IMR-90 (cell line): ENCODE data around the gene ETV7. TPM values are rescaled to one million over a fixed set of nuclear protein-coding genes. Genes with fewer than 3 reads are reported as not detected.

Source experiments
- ATAC-seq: fragments of 200-7000 bp; cut with Tn5 transposase; 2 replicates; pipeline ENCODE4 v1.9.1; 2020; ENCODE audit warnings: low read depth, mild to moderate bottlenecking, moderate library complexity
- BruUV-seq: library from RNA; stranded (reverse); fragments of 400-500 nt; replicated peaks from 2 replicates; lab custom pipeline; 2021; lab: Mats Ljungman, UMichigan
- CTCF ChIA-PET: fragments of 300-600 bp; formaldehyde crosslinking; extraction: SDS; loops from one replicate; lab custom pipeline; 2021; ENCODE audit warnings: antibody characterized with exemption; lab: Yijun Ruan, JAX
- POLR2A ChIA-PET: fragments of 300-600 bp; sonication (Branson Sonifier 250); formaldehyde crosslinking; loops from one replicate; lab custom pipeline; 2022; ENCODE audit warnings: antibody characterized with exemption; ENCODE audit not compliant: unreplicated experiment; lab: Charles Lee
- DNase-seq: peaks from one replicate; pipeline ENCODE4 v3.0.0; 2013
- H2AFZ ChIP-seq: replicated peaks from 2 replicates; pipeline ENCODE3; 2013; ENCODE audit warnings: low read length, mild to moderate bottlenecking; ENCODE audit not compliant: poor library complexity
- H2AK5ac ChIP-seq: 2 replicates; pipeline ENCODE4 v1.6.1; 2013; ENCODE audit warnings: low read depth, low read length, inconsistent platforms
- H2AK9ac ChIP-seq: replicated peaks from 2 replicates; pipeline ENCODE3; 2013; ENCODE audit warnings: mild to moderate bottlenecking, low read depth, low read length, moderate library complexity; ENCODE audit not compliant: poor library complexity
- H2BK120ac ChIP-seq: 2 replicates; pipeline ENCODE4 v1.6.1; 2013; ENCODE audit warnings: low read depth, low read length, inconsistent platforms
- H2BK15ac ChIP-seq: 3 replicates; pipeline ENCODE4 v1.6.1; 2013; ENCODE audit warnings: low read depth, low read length, inconsistent platforms
- H2BK20ac ChIP-seq: 2 replicates; pipeline ENCODE4 v1.6.1; 2013; ENCODE audit warnings: low read depth, mild to moderate bottlenecking, inconsistent platforms, low read length, moderate library complexity
- H2BK5ac ChIP-seq: 2 replicates; pipeline ENCODE4 v1.6.1; 2013; ENCODE audit warnings: mild to moderate bottlenecking, low read depth, low read length, inconsistent platforms; ENCODE audit not compliant: poor library complexity, severe bottlenecking
- H3K14ac ChIP-seq: replicated peaks from 2 replicates; pipeline ENCODE4 v1.6.1; 2013; ENCODE audit warnings: low read depth, low read length, inconsistent platforms
- H3K18ac ChIP-seq: 2 replicates; pipeline ENCODE4 v1.6.1; 2013; ENCODE audit warnings: low read depth, low read length, control low read depth
- H3K23ac ChIP-seq: 2 replicates; pipeline ENCODE4 v1.6.1; 2013; ENCODE audit warnings: low read depth, low read length, inconsistent platforms
- H3K27ac ChIP-seq: 2 replicates; pipeline ENCODE4 v1.5.1; 2013; ENCODE audit warnings: mild to moderate bottlenecking, control low read depth, low read length; ENCODE audit not compliant: insufficient read depth
- H3K27me3 ChIP-seq: 2 replicates; pipeline ENCODE4 v1.6.1; 2013; ENCODE audit warnings: low read length; ENCODE audit not compliant: control insufficient read depth, insufficient read depth
- H3K36me3 ChIP-seq: 2 replicates; pipeline ENCODE4 v1.6.1; 2013; ENCODE audit warnings: low read length, mixed read lengths; ENCODE audit not compliant: control insufficient read depth, insufficient read depth
- H3K4ac ChIP-seq: 2 replicates; pipeline ENCODE4 v1.6.1; 2013; ENCODE audit warnings: low read depth, low read length, inconsistent platforms
- H3K4me1 ChIP-seq: 2 replicates; pipeline ENCODE4 v1.6.1; 2013; ENCODE audit warnings: low read length, mixed read lengths; ENCODE audit not compliant: control insufficient read depth, insufficient read depth
- H3K4me2 ChIP-seq: 2 replicates; pipeline ENCODE4 v1.6.1; 2013; ENCODE audit warnings: low read depth, mild to moderate bottlenecking, control low read depth, low read length, moderate library complexity
- H3K4me3 ChIP-seq: 2 replicates; pipeline ENCODE4 v1.5.1; 2013; ENCODE audit warnings: low read depth, mild to moderate bottlenecking, control low read depth, low read length, moderate library complexity; ENCODE audit not compliant: insufficient read depth
- H3K56ac ChIP-seq: 2 replicates; pipeline ENCODE4 v1.6.1; 2013; ENCODE audit warnings: low read length, inconsistent platforms; ENCODE audit not compliant: insufficient read depth; ENCODE audit errors: extremely low read depth
- H3K79me1 ChIP-seq, 2 experiments: 2 replicates each; pipeline ENCODE4 v1.6.1; 2013; ENCODE audit warnings: low read length in 2 of 2, inconsistent platforms in 1 of 2, low read depth in 1 of 2
- H3K9ac ChIP-seq: 2 replicates; pipeline ENCODE4 v1.6.1; 2013; ENCODE audit warnings: low read depth, low read length, control low read depth
- H3K9me1 ChIP-seq: 2 replicates; pipeline ENCODE4 v1.6.1; 2013; ENCODE audit warnings: low read length, inconsistent platforms; ENCODE audit not compliant: insufficient read depth
- H3K9me3 ChIP-seq: 2 replicates; pipeline ENCODE4 v1.6.1; 2013; ENCODE audit warnings: low read length; ENCODE audit not compliant: control insufficient read depth, insufficient read depth
- H4K20me1 ChIP-seq: 2 replicates; pipeline ENCODE4 v1.6.1; 2013; ENCODE audit warnings: low read length, inconsistent platforms; ENCODE audit not compliant: insufficient read depth
- H4K5ac ChIP-seq: 2 replicates; pipeline ENCODE4 v1.6.1; 2013; ENCODE audit warnings: mild to moderate bottlenecking, low read depth, low read length, control low read depth
- H4K8ac ChIP-seq, 2 experiments: 2 replicates each; pipeline ENCODE4 v1.6.1; 2013; ENCODE audit warnings: low read depth in 2 of 2, low read length in 2 of 2, control low read depth in 1 of 2, inconsistent platforms in 1 of 2
- H4K91ac ChIP-seq: 2 replicates; pipeline ENCODE4 v1.6.1; 2013; ENCODE audit warnings: low read depth, low read length, inconsistent platforms; ENCODE audit not compliant: insufficient read depth
- FOS ChIP-seq: fragments of 150-350 bp; IDR thresholded peaks from 2 replicates; pipeline ENCODE4 v1.6.1; 2016; ENCODE audit warnings: low read depth, low read length
- MAFK ChIP-seq: IDR thresholded peaks from 2 replicates; pipeline ENCODE4 v1.6.1; 2012; ENCODE audit warnings: low read depth, low read length, improper control_type of control experiment
- MAZ ChIP-seq: IDR thresholded peaks from 2 replicates; pipeline ENCODE4 v1.6.1; 2012; ENCODE audit warnings: low read depth, mild to moderate bottlenecking, low read length, improper control_type of control experiment, moderate library complexity, borderline replicate concordance
- NFE2L2 ChIP-seq: fragments of 150-350 bp; IDR thresholded peaks from 2 replicates; pipeline ENCODE4 v1.6.1; 2016; ENCODE audit warnings: low read depth, mild to moderate bottlenecking, low read length
- POLR2A ChIP-seq: IDR thresholded peaks from 2 replicates; pipeline ENCODE4 v1.6.1; 2012; ENCODE audit warnings: mild to moderate bottlenecking, low read depth, low read length
- RFX5 ChIP-seq: IDR thresholded peaks from 2 replicates; pipeline ENCODE4 v1.8.0; 2012; ENCODE audit warnings: low read depth, mild to moderate bottlenecking, low read length, moderate library complexity
- USF2 ChIP-seq: fragments of 150-350 bp; IDR thresholded peaks from 2 replicates; pipeline ENCODE4 v1.6.1; 2017; ENCODE audit warnings: mild to moderate bottlenecking, antibody characterized with exemption, low read length, low read depth
- WGBS, 2 experiments: methylation state at CpG; one replicate each; pipeline versions ENCODE4 v1.1.5 to v1.1.7; 2013; ENCODE audit warnings: missing lambda C conversion rate in 2 of 2; ENCODE audit not compliant: insufficient read length in 1 of 2; ENCODE audit errors: extremely low coverage in 2 of 2; 5-methylcytosine and 5-hydroxymethylcytosine counted together
- dilution Hi-C: fragments of 300-500 bp; cut with HindIII; formaldehyde crosslinking; loops from one replicate; pipeline ENCODE4 v1.14.3; 2018; ENCODE audit warnings: low sequenced_read_pairs; ENCODE audit not compliant: unreplicated experiment
- in situ Hi-C: fragments of 300-500 bp; cut with MboI; formaldehyde crosslinking; loops from 3 replicates; pipeline ENCODE4 v1.14.3; 2019; ENCODE audit warnings: low sequenced_read_pairs, inconsistent platforms, mixed read lengths
- intact Hi-C: fragments of 100-400 bp; cut with micrococcal nuclease; formaldehyde crosslinking; loops from 2 replicates; pipeline ENCODE4 v1.10.0; 2022
- polyA plus RNA-seq, 3 experiments: library from polyadenylated mRNA; depleted of rRNA; stranded (reverse); fragments of >200 nt; gene quantifications; 2 replicates each; pipeline ENCODE4 v1.2.3, GENCODE V29; 2012; ENCODE audit warnings: low replicate concordance in 1 of 3
- total RNA-seq: library from RNA; depleted of rRNA; stranded (reverse); fragments of >200 nt; gene quantifications from 2 replicates; pipeline ENCODE4 v1.2.3, GENCODE V29; 2012

Gene ETV7
- total and polyA plus RNA-seq, 2 of the 4 experiments (the other 2 are of a cell fraction): 0.17 to 0.18 TPM

DNA sequence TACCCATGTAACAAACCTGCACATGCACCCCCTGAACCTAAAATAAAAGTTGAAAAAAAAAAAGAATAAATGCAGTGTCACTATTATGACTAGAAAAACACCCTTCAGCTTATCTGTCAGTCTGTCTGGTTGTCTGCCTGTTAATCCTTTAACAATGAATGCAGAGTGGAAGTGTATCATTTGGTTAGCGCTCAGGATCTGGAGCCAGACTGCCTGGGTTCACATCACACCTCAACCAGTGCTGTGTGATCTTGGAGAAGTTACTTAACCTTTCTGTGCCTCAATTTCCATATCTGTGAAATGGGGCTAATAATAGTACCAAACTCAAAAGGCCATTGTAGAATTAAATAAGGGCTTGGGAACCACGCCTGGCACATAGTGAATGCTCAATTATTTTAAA, 16.8 kb downstream of the ETV7 start:
- Histone ChIP-seq H2AFZ (no peak overlapping the region), H3K56ac (no peak overlapping the region), H2BK15ac (no peak overlapping the region; the same call in 2 of the 3 replicates), H3K9ac (no peak overlapping the region), H3K9me1 (0 out of 2 replicates have a peak, but pooled peaks cover 3% of the 10 kb centered on the region), H4K8ac (no peak overlapping the region), H3K4me3 (no peak overlapping the region), H3K4ac (no peak overlapping the region), H3K23ac (no peak overlapping the region), H3K79me1 (no peaks in the 10 kb centered on the region), H3K18ac (no peak overlapping the region), H3K27me3 (peaks cover 36% of the 10 kb centered on the region), H3K4me2 (no peak overlapping the region), H2BK120ac (no peak overlapping the region), H4K91ac (no peak overlapping the region), H3K9me3 (no peaks in the 10 kb centered on the region), H3K36me3 (no peaks in the 10 kb centered on the region), H3K4me1 (peaks cover 3% of the 10 kb centered on the region), H3K27ac (no peak overlapping the region), H2BK20ac (no peak overlapping the region), H3K14ac (no peak overlapping the region), H2BK5ac (no peak overlapping the region), H2AK5ac (no peak overlapping the region), H4K5ac (no peak overlapping the region), H4K20me1 (no peaks in the 10 kb centered on the region), H2AK9ac (no peak overlapping the region)
- in situ Hi-C loops (no loop called here), dilution Hi-C loops (no loop called here), intact Hi-C loops (no loop called here)
- CTCF ChIA-PET: no interaction called here
- POLR2A ChIA-PET: no interaction called here
- no CpG with 5 or more reads among the region's 2 CpGs for WGBS, 2 experiments
- BruUV-seq: no TSS peak
- TF ChIP-seq USF2 (no peak), RFX5 (no peak), POLR2A (no peak), NFE2L2 (no peak), MAZ (no peak), MAFK (no peak), FOS (no peak)
- ATAC-seq (no peak), DNase-seq (no peak)
